Gastrocnemius medialis (tissue), 4 donors: ENCODE data around the gene E2F3. TPM values are rescaled to one million over a fixed set of nuclear protein-coding genes. Genes with fewer than 3 reads are reported as not detected.

Experiments
- ATAC-seq, 2 donors: fragments of 150-250 bp; one replicate each; pipeline ENCODE4 v1.9.1; 2016
- DNase-seq, 2 donors: peaks; one replicate each; pipeline ENCODE4 v3.0.0-alpha.2; 2019
- H3K27ac ChIP-seq, 4 donors: fragments of 200-600 bp; sonication (generic); 1 replicate in 1 of 4; 2 replicates in 3 of 4; pipeline ENCODE4 v1.5.1; 2016 to 2018; ENCODE audit warnings: mild to moderate bottlenecking in 2 of 4, moderate library complexity in 1 of 4
- H3K27me3 ChIP-seq, 3 donors: fragments of 200-600 bp; sonication (generic) in 2 of 3; 1 replicate in 1 of 3; 2 replicates in 2 of 3; pipeline versions ENCODE4 v1.5.1 to v1.6.0; 2016 to 2019; ENCODE audit warnings: mild to moderate bottlenecking in 1 of 3, moderate library complexity in 1 of 3
- H3K36me3 ChIP-seq, 2 donors: fragments of 200-600 bp; sonication (generic) in 1 of 2; one replicate each; pipeline ENCODE4 v1.5.1; 2017 to 2018
- H3K4me1 ChIP-seq, 2 donors: fragments of 200-600 bp; sonication (generic) in 1 of 2; one replicate each; pipeline ENCODE4 v1.5.1; 2016 to 2017; ENCODE audit warnings: mild to moderate bottlenecking in 2 of 2
- H3K4me3 ChIP-seq, 4 donors: fragments of 200-600 bp; sonication (generic) in 3 of 4; 1 replicate in 1 of 4; 2 replicates in 3 of 4; pipeline ENCODE4 v1.5.1; 2016 to 2019; ENCODE audit warnings: mild to moderate bottlenecking in 2 of 4
- H3K9me3 ChIP-seq, 3 donors: fragments of 200-600 bp; sonication (generic) in 2 of 3; 1 replicate in 1 of 3; 2 replicates in 2 of 3; pipeline ENCODE4 v1.5.1; 2016 to 2019
- CTCF ChIP-seq, 5 experiments: fragments of 450-650 bp in 3 of 5; fragments of 200-600 bp in 2 of 5; sonication (generic) in 2 of 5; IDR thresholded peaks in 4 of 5; conservative IDR thresholded peaks in 1 of 5; 1 replicate in 4 of 5; 2 replicates in 1 of 5; pipeline ENCODE4 v1.5.1; 2016 to 2019; ENCODE audit warnings: antibody characterized with exemption in 5 of 5, mild to moderate bottlenecking in 3 of 5, moderate library complexity in 3 of 5
- POLR2A ChIP-seq, 2 donors: fragments of 450-650 bp; IDR thresholded peaks; one replicate each; pipeline ENCODE4 v1.6.1; 2017; ENCODE audit warnings: antibody characterized with exemption in 2 of 2, mild to moderate bottlenecking in 2 of 2, moderate library complexity in 2 of 2
- in situ Hi-C, 4 donors: fragments of 200-750 bp; cut with MboI; loops; one replicate each; pipeline versions ENCODE4 v1.15.0 to v1.8.0; 2017; ENCODE audit warnings: low sequenced_read_pairs in 4 of 4
- intact Hi-C: fragments of 100-400 bp; cut with DNase I; formaldehyde crosslinking; loops from one replicate; pipeline ENCODE4 v1.15.1; 2023; ENCODE audit warnings: low total_unique reads
- total RNA-seq, 4 donors: library from RNA; depleted of rRNA; stranded (reverse); fragments of >200 nt; gene quantifications; one replicate each; pipeline versions ENCODE4 v1.1.0 to v1.2.3, GENCODE V29; 2016

E2F3 gene
- total RNA-seq = 10 to 100 TPM in 2 of 4 donors, 1 to 10 TPM in 2; 5.4 to 13.6 (median 10.7) TPM

- no peaks in the 10 kb centered on the region for H3K36me3 ChIP-seq
- ATAC-seq (peak; percentile 90 to 94), DNase-seq (peak; percentile 100)
- intact Hi-C loops (loop anchor here (2.0 to 5.0 kb wide), 3 partner anchors 109 to 1186 kb away; partner anchors contain the start of gene CDKAL1), in situ Hi-C loops (loop anchor here in 1 of 4 donors (5.0 kb wide), 1 partner anchor 131 kb away; the partner anchor contains the start of gene CDKAL1)
- H3K4me1 ChIP-seq = peaks cover 0 to 9% of the 10 kb centered on the region in 2 donors
- H3K4me3 ChIP-seq = peak within 1 kb of the TSS; percentile 79 to 92 (median 86)
- no peaks in the 10 kb centered on the region for H3K27me3 ChIP-seq
- no peaks in the 10 kb centered on the region for H3K9me3 ChIP-seq
- peak within 1 kb of the TSS; percentile 87 to 98 (median 95) for H3K27ac ChIP-seq
- TF ChIP-seq POLR2A (IDR thresholded peaks at IDR 0.05) (peak; percentile 25 to 42), CTCF (IDR thresholded peaks at IDR 0.05 in 4 of 5, conservative IDR thresholded peaks at IDR 0.05 in 1 of 5) (no peak)
Measured at GRCh38 chr6:20401205-20402091, at the start of gene E2F3. E2F3 (plus strand) TSS chr6:20401879; CDS start chr6:20402233, 354 bp downstream.

- DNase-seq (no peak), ATAC-seq (no peak)
- Histone ChIP-seq H3K4me1 (no peaks in the 10 kb centered on the region), H3K9me3 (no peaks in the 10 kb centered on the region), H3K27ac (no peak overlapping the region), H3K27me3 (no peaks in the 10 kb centered on the region), H3K36me3 (no peaks in the 10 kb centered on the region), H3K4me3 (no peak overlapping the region)
- intact Hi-C loops = no loop called here
- no peak for TF ChIP-seq POLR2A (IDR thresholded peaks at IDR 0.05)
- TF ChIP-seq CTCF (IDR thresholded peaks at IDR 0.05 in 4 of 5, conservative IDR thresholded peaks at IDR 0.05 in 1 of 5) = no peak
- in situ Hi-C loops = no loop called here
Measured at GRCh38 chr6:20352346-20352745, 49.3 kb upstream of the E2F3 start.

GRCh38 chr6:20353134-20353533, 48.5 kb upstream of the E2F3 start:
- intact Hi-C loops (no loop called here), in situ Hi-C loops (no loop called here)
- DNase-seq = no peak
- Histone ChIP-seq H3K9me3 (no peaks in the 10 kb centered on the region), H3K4me3 (no peak overlapping the region), H3K27ac (no peak overlapping the region), H3K36me3 (no peaks in the 10 kb centered on the region), H3K27me3 (no peaks in the 10 kb centered on the region), H3K4me1 (no peaks in the 10 kb centered on the region)
- ATAC-seq = no peak
- TF ChIP-seq POLR2A (IDR thresholded peaks at IDR 0.05) (no peak), CTCF (IDR thresholded peaks at IDR 0.05 in 4 of 5, conservative IDR thresholded peaks at IDR 0.05 in 1 of 5) (no peak)

GRCh38 chr6:20354366-20354765, 47.3 kb upstream of the E2F3 start:
- intact Hi-C loops = no loop called here
- H3K4me3 ChIP-seq = no peak overlapping the region
- in situ Hi-C loops = no loop called here
- no peaks in the 10 kb centered on the region for H3K4me1 ChIP-seq
- no peak for ATAC-seq
- DNase-seq = no peak
- H3K27ac ChIP-seq = no peak overlapping the region
- H3K27me3 ChIP-seq = no peaks in the 10 kb centered on the region
- H3K9me3 ChIP-seq = no peaks in the 10 kb centered on the region
- no peaks in the 10 kb centered on the region for H3K36me3 ChIP-seq
- TF ChIP-seq CTCF (IDR thresholded peaks at IDR 0.05 in 4 of 5, conservative IDR thresholded peaks at IDR 0.05 in 1 of 5) (no peak), POLR2A (IDR thresholded peaks at IDR 0.05) (no peak)
